Measurements from ENCODE around the gene ARHGAP26. TPM values are rescaled to one million over a fixed set of nuclear protein-coding genes. Genes with fewer than 3 reads are reported as not detected.

Gene ARHGAP26
- total RNA-seq, 1 donor from 2014 or later, result 20.1 TPM

- Mint-ChIP-seq H3K36me3 (ENCODE audit: unreplicated experiment) (no peaks in the 10 kb centered on the region), H3K4me3 (ENCODE audit: unreplicated experiment) (no peak overlapping the region), H3K9me3 (ENCODE audit: unreplicated experiment) (peaks cover 3% of the 10 kb centered on the region), H3K4me1 (ENCODE audit: low read depth, unreplicated experiment) (peaks cover 10% of the 10 kb centered on the region), H3K27me3 (ENCODE audit: unreplicated experiment) (no peaks in the 10 kb centered on the region), H3K27ac (ENCODE audit: unreplicated experiment) (no peak overlapping the region)
- TF ChIP-seq CTCF (IDR thresholded peaks at IDR 0.05; ENCODE audit: partially characterized antibody, unreplicated experiment), result no peak
- DNase-seq, result no peak
These were observed 108.5 kb downstream of the ARHGAP26 start for GRCh38 chr5:142878638-142879037.

GRCh38 chr5:142881076-142881783 lies 111.1 kb downstream of the ARHGAP26 start:
- TF ChIP-seq CTCF (IDR thresholded peaks at IDR 0.05; ENCODE audit: partially characterized antibody, unreplicated experiment), result no peak
- H3K27ac Mint-ChIP-seq (ENCODE audit: unreplicated experiment), result peak overlapping the region; percentile 16
- H3K4me3 Mint-ChIP-seq (ENCODE audit: unreplicated experiment), result no peak overlapping the region
- no peak for DNase-seq
- H3K9me3 Mint-ChIP-seq (ENCODE audit: unreplicated experiment), result peaks cover 3% of the 10 kb centered on the region
- H3K27me3 Mint-ChIP-seq (ENCODE audit: unreplicated experiment), result no peaks in the 10 kb centered on the region
- no peaks in the 10 kb centered on the region for H3K36me3 Mint-ChIP-seq (ENCODE audit: unreplicated experiment)
- H3K4me1 Mint-ChIP-seq (ENCODE audit: low read depth, unreplicated experiment), result peaks cover 10% of the 10 kb centered on the region

- TF ChIP-seq CTCF (IDR thresholded peaks at IDR 0.05; ENCODE audit: partially characterized antibody, unreplicated experiment), result no peak
- Mint-ChIP-seq H3K4me1 (ENCODE audit: low read depth, unreplicated experiment) (peaks cover 10% of the 10 kb centered on the region), H3K9me3 (ENCODE audit: unreplicated experiment) (peaks cover 2% of the 10 kb centered on the region), H3K4me3 (ENCODE audit: unreplicated experiment) (no peak overlapping the region), H3K36me3 (ENCODE audit: unreplicated experiment) (no peaks in the 10 kb centered on the region), H3K27ac (ENCODE audit: unreplicated experiment) (no peak overlapping the region), H3K27me3 (ENCODE audit: unreplicated experiment) (no peaks in the 10 kb centered on the region)
- DNase-seq, result no peak
These were observed 111.6 kb downstream of the ARHGAP26 start for GRCh38 chr5:142881784-142882126.

- Mint-ChIP-seq H3K27me3 (ENCODE audit: unreplicated experiment) (no peaks in the 10 kb centered on the region), H3K4me3 (ENCODE audit: unreplicated experiment) (no peak overlapping the region), H3K4me1 (ENCODE audit: low read depth, unreplicated experiment) (peaks cover 10% of the 10 kb centered on the region), H3K27ac (ENCODE audit: unreplicated experiment) (no peak overlapping the region), H3K9me3 (ENCODE audit: unreplicated experiment) (peaks cover 2% of the 10 kb centered on the region), H3K36me3 (ENCODE audit: unreplicated experiment) (no peaks in the 10 kb centered on the region)
- no peak for DNase-seq
- no peak for TF ChIP-seq CTCF (IDR thresholded peaks at IDR 0.05; ENCODE audit: partially characterized antibody, unreplicated experiment)
These were observed 112.8 kb downstream of the ARHGAP26 start for GRCh38 chr5:142883025-142883424.

- H3K4me3 Mint-ChIP-seq (ENCODE audit: unreplicated experiment), result no peak overlapping the region
- TF ChIP-seq CTCF (IDR thresholded peaks at IDR 0.05; ENCODE audit: partially characterized antibody, unreplicated experiment), result no peak
- no peaks in the 10 kb centered on the region for H3K9me3 Mint-ChIP-seq (ENCODE audit: unreplicated experiment)
- H3K36me3 Mint-ChIP-seq (ENCODE audit: unreplicated experiment), result no peaks in the 10 kb centered on the region
- H3K4me1 Mint-ChIP-seq (ENCODE audit: low read depth, unreplicated experiment), result peaks cover 10% of the 10 kb centered on the region
- DNase-seq, result no peak
- H3K27me3 Mint-ChIP-seq (ENCODE audit: unreplicated experiment), result no peaks in the 10 kb centered on the region
- no peak overlapping the region for H3K27ac Mint-ChIP-seq (ENCODE audit: unreplicated experiment)
These were observed 113.3 kb downstream of the ARHGAP26 start for GRCh38 chr5:142883438-142883837.

All from glutamatergic neuron (in vitro differentiated cells).